GM18861 (cell line): ENCODE measurements around the gene GMPR.
"Not testable (repeated sequence)": the region's sequence is repeated elsewhere in the genome, so short reads cannot be mapped to it uniquely, and the experiment has no call there.

Experiments
- ATAC-seq: cut with Tn5 transposase; IDR thresholded peaks from one replicate; pipeline ENCODE4 v1.9.1; 2021; ENCODE audit not compliant: unreplicated experiment

Gene GMPR

GRCh38 chr6:16225062-16225731, 13.2 kb upstream of the GMPR start:
- not testable (repeated sequence) for ATAC-seq

GRCh38 chr6:16226117-16227047, 12.0 kb upstream of the GMPR start:
- not testable (repeated sequence) for ATAC-seq

- no peak for ATAC-seq
Measured at GRCh38 chr6:16227048-16227562, 11.3 kb upstream of the GMPR start.

GRCh38 chr6:16227605-16228004, 10.8 kb upstream of the GMPR start:
- ATAC-seq = no peak

GRCh38 chr6:16228043-16228442, 10.3 kb upstream of the GMPR start:
- ATAC-seq = no peak

- ATAC-seq = no peak
Measured at GRCh38 chr6:16228709-16229665, 9.4 kb upstream of the GMPR start.

- ATAC-seq = no peak
Measured at GRCh38 chr6:16229700-16230099, 8.7 kb upstream of the GMPR start.

GRCh38 chr6:16230953-16231352, 7.4 kb upstream of the GMPR start:
- ATAC-seq = no peak

- no peak for ATAC-seq
Measured at GRCh38 chr6:16232086-16232485, 6.3 kb upstream of the GMPR start.

GRCh38 chr6:16236009-16236501, 2.3 kb upstream of the GMPR start:
- no peak for ATAC-seq

- ATAC-seq = no peak
Measured at GRCh38 chr6:16236631-16237199, 1.7 kb upstream of the GMPR start.

GRCh38 chr6:16237242-16237641, 1.1 kb upstream of the GMPR start:
- no peak for ATAC-seq

- ATAC-seq = no peak
Measured at GRCh38 chr6:16238963-16239797, 793 bp downstream of the GMPR start.

GRCh38 chr6:16239798-16240123, 1.4 kb downstream of the GMPR start:
- ATAC-seq = no peak

GRCh38 chr6:16240589-16241320, 2.4 kb downstream of the GMPR start:
- ATAC-seq = no peak

- no peak for ATAC-seq
Measured at GRCh38 chr6:16241321-16241689, 2.9 kb downstream of the GMPR start.

GRCh38 chr6:16243055-16243454, 4.7 kb downstream of the GMPR start:
- ATAC-seq = no peak

GRCh38 chr6:16243664-16244063, 5.3 kb downstream of the GMPR start:
- no peak for ATAC-seq

- no peak for ATAC-seq
Measured at GRCh38 chr6:16244446-16244845, 6.1 kb downstream of the GMPR start.
